ENCODE data around the gene MOSMO. TPM values are rescaled to one million over a fixed set of nuclear protein-coding genes. Genes with fewer than 3 reads are reported as not detected.

MOSMO gene
- total and polyA plus RNA-seq, 2 of the 13 experiments (the other 11 are each of a cell fraction or from before 2014, with no cell fraction given), result 26.7 to 32.6 TPM

- TF ChIP-seq, protein P1, sequence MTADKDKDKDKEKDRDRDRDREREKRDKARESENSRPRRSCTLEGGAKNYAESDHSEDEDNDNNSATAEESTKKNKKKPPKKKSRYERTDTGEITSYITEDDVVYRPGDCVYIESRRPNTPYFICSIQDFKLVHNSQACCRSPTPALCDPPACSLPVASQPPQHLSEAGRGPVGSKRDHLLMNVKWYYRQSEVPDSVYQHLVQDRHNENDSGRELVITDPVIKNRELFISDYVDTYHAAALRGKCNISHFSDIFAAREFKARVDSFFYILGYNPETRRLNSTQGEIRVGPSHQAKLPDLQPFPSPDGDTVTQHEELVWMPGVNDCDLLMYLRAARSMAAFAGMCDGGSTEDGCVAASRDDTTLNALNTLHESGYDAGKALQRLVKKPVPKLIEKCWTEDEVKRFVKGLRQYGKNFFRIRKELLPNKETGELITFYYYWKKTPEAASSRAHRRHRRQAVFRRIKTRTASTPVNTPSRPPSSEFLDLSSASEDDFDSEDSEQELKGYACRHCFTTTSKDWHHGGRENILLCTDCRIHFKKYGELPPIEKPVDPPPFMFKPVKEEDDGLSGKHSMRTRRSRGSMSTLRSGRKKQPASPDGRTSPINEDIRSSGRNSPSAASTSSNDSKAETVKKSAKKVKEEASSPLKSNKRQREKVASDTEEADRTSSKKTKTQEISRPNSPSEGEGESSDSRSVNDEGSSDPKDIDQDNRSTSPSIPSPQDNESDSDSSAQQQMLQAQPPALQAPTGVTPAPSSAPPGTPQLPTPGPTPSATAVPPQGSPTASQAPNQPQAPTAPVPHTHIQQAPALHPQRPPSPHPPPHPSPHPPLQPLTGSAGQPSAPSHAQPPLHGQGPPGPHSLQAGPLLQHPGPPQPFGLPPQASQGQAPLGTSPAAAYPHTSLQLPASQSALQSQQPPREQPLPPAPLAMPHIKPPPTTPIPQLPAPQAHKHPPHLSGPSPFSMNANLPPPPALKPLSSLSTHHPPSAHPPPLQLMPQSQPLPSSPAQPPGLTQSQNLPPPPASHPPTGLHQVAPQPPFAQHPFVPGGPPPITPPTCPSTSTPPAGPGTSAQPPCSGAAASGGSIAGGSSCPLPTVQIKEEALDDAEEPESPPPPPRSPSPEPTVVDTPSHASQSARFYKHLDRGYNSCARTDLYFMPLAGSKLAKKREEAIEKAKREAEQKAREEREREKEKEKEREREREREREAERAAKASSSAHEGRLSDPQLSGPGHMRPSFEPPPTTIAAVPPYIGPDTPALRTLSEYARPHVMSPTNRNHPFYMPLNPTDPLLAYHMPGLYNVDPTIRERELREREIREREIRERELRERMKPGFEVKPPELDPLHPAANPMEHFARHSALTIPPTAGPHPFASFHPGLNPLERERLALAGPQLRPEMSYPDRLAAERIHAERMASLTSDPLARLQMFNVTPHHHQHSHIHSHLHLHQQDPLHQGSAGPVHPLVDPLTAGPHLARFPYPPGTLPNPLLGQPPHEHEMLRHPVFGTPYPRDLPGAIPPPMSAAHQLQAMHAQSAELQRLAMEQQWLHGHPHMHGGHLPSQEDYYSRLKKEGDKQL (CRISPR knock-in tag; IDR thresholded peaks at IDR 0.05; ENCODE audit: low read depth), result 0 out of 2 replicates have a peak, but pooled peaks have one; percentile 9
- TF ChIP-seq, protein P2, sequence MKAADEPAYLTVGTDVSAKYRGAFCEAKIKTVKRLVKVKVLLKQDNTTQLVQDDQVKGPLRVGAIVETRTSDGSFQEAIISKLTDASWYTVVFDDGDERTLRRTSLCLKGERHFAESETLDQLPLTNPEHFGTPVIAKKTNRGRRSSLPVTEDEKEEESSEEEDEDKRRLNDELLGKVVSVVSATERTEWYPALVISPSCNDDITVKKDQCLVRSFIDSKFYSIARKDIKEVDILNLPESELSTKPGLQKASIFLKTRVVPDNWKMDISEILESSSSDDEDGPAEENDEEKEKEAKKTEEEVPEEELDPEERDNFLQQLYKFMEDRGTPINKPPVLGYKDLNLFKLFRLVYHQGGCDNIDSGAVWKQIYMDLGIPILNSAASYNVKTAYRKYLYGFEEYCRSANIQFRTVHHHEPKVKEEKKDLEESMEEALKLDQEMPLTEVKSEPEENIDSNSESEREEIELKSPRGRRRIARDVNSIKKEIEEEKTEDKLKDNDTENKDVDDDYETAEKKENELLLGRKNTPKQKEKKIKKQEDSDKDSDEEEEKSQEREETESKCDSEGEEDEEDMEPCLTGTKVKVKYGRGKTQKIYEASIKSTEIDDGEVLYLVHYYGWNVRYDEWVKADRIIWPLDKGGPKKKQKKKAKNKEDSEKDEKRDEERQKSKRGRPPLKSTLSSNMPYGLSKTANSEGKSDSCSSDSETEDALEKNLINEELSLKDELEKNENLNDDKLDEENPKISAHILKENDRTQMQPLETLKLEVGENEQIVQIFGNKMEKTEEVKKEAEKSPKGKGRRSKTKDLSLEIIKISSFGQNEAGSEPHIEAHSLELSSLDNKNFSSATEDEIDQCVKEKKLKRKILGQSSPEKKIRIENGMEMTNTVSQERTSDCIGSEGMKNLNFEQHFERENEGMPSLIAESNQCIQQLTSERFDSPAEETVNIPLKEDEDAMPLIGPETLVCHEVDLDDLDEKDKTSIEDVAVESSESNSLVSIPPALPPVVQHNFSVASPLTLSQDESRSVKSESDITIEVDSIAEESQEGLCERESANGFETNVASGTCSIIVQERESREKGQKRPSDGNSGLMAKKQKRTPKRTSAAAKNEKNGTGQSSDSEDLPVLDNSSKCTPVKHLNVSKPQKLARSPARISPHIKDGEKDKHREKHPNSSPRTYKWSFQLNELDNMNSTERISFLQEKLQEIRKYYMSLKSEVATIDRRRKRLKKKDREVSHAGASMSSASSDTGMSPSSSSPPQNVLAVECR (CRISPR knock-in tag; IDR thresholded peaks at IDR 0.05; ENCODE audit: borderline replicate concordance), result no peak
- TF ChIP-seq ZNF501 (CRISPR knock-in tag; IDR thresholded peaks at IDR 0.05), result 0 out of 2 replicates have a peak, but pooled peaks have one; percentile 56
- no peak for TF ChIP-seq ZMYM3 (CRISPR knock-in tag; IDR thresholded peaks at IDR 0.05)
- TF ChIP-seq ZNF138 (CRISPR knock-in tag; IDR thresholded peaks at IDR 0.05; ENCODE audit: low read depth), result no peak
- no peak for TF ChIP-seq NCOA5 (CRISPR knock-in tag; IDR thresholded peaks at IDR 0.05)
- TF ChIP-seq ZNF205 (CRISPR knock-in tag; IDR thresholded peaks at IDR 0.05), result no peak
- TF ChIP-seq ZHX1 (CRISPR knock-in tag; IDR thresholded peaks at IDR 0.05; ENCODE audit: low read depth), result no peak
- no peak for TF ChIP-seq BRCA1 (CRISPR knock-in tag; IDR thresholded peaks at IDR 0.05)
- TF ChIP-seq ZBTB10 (CRISPR knock-in tag; IDR thresholded peaks at IDR 0.05; ENCODE audit: borderline replicate concordance), result 0 out of 2 replicates have a peak, but pooled peaks have one; percentile 44
- no peak for TF ChIP-seq ZNF570 (CRISPR knock-in tag; IDR thresholded peaks at IDR 0.05; ENCODE audit: borderline replicate concordance)
- no peak for TF ChIP-seq TGIF2 (CRISPR knock-in tag; IDR thresholded peaks at IDR 0.05)
Measured at GRCh38 chr16:22008215-22009059, 526 bp downstream of the MOSMO start (continued).

Data from HepG2 (cell line).